Adrenal gland (tissue), 5 donors: ENCODE data around the gene PRRC2A.

ENCODE experiments used
- CTCF ChIP-seq, 6 experiments: fragments of 450-650 bp in 4 of 6; fragments of 200-600 bp in 2 of 6; sonication (generic) in 1 of 6; IDR thresholded peaks; 1 replicate in 5 of 6; 2 replicates in 1 of 6; pipeline versions ENCODE4 v1.5.1 to v1.8.0; 2016 to 2021; ENCODE audit warnings: antibody characterized with exemption in 6 of 6, mild to moderate bottlenecking in 2 of 6, moderate library complexity in 1 of 6
- POLR2A ChIP-seq, 2 donors: fragments of 450-650 bp; IDR thresholded peaks; one replicate each; pipeline ENCODE4 v1.6.1; 2017; ENCODE audit warnings: antibody characterized with exemption in 2 of 2, mild to moderate bottlenecking in 2 of 2, moderate library complexity in 1 of 2
- donor health status: DM: no; HTN: no; CAD: no.

GRCh38 chr6:31577579-31577966 is 42.9 kb upstream of the PRRC2A start:
- TF ChIP-seq CTCF (IDR thresholded peaks at IDR 0.05) = no peak
- no peak for TF ChIP-seq POLR2A (IDR thresholded peaks at IDR 0.05)
